Measurements from ENCODE around the gene MYH3.

- no peak for TF ChIP-seq CTCF (IDR thresholded peaks at IDR 0.05 in 8 of 11, conservative IDR thresholded peaks at IDR 0.05 in 3 of 11)
- TF ChIP-seq POLR2A (IDR thresholded peaks at IDR 0.05) = no peak
Observed at GRCh38 chr17:10698096-10698818, 41.1 kb upstream of the MYH3 start.

Data from spleen (tissue), 7 donors.